Activated B cell treated with CpG ODN at 0.5 μM for 24 hours (primary cell): ENCODE measurements around the gene APC. TPM values are rescaled to one million over a fixed set of nuclear protein-coding genes. Genes with fewer than 3 reads are reported as not detected.

ENCODE experiments used
- ATAC-seq: fragments of 200-7000 bp; cut with Tn5 transposase; one replicate; pipeline ENCODE4 v1.10.0; 2021; ENCODE audit warnings: low read depth, mild to moderate bottlenecking, moderate library complexity
- CTCF ChIA-PET: fragments of 350-600 bp; sonication (Branson Sonifier 250); formaldehyde crosslinking; loops from one replicate; lab custom pipeline; 2021; ENCODE audit warnings: antibody characterized with exemption; lab: Charles Lee
- POLR2A ChIA-PET: fragments of 350-600 bp; sonication (Branson Sonifier 250); formaldehyde crosslinking; loops from one replicate; lab custom pipeline; 2021; ENCODE audit warnings: antibody characterized with exemption; lab: Charles Lee
- DNase-seq: peaks from one replicate; pipeline ENCODE4 v3.0.0; 2022
- H3K27ac Mint-ChIP-seq: one replicate; pipeline ENCODE4 v1.8.0; 2020; ENCODE audit warnings: mixed read lengths
- H3K27me3 Mint-ChIP-seq: one replicate; pipeline ENCODE4 v1.8.0; 2021; ENCODE audit warnings: mixed read lengths
- H3K36me3 Mint-ChIP-seq: one replicate; pipeline ENCODE4 v1.8.0; 2021; ENCODE audit warnings: low read depth, mixed read lengths
- H3K4me1 Mint-ChIP-seq: one replicate; pipeline ENCODE4 v1.8.0; 2021; ENCODE audit warnings: mixed read lengths
- H3K4me3 Mint-ChIP-seq: one replicate; pipeline ENCODE4 v1.8.0; 2020; ENCODE audit warnings: mild to moderate bottlenecking, mixed read lengths
- H3K9me3 Mint-ChIP-seq: one replicate; pipeline ENCODE4 v1.8.0; 2020; ENCODE audit warnings: mixed read lengths
- CTCF ChIP-seq: fragments of 200-600 bp; IDR thresholded peaks from one replicate; pipeline ENCODE4 v1.8.0; 2022; ENCODE audit warnings: antibody characterized with exemption, mild to moderate bottlenecking
- intact Hi-C: fragments of 100-400 bp; cut with micrococcal nuclease; formaldehyde crosslinking; loops from one replicate; pipeline ENCODE4 v1.15.1; 2024
- total RNA-seq: library from RNA; stranded (reverse); gene quantifications from 2 replicates; pipeline ENCODE4 v1.2.3, GENCODE V29; 2022

The APC gene
- total RNA-seq, 1 donor from 2014 or later = 41.7 TPM

- H3K36me3 Mint-ChIP-seq = peaks cover 42% of the 10 kb centered on the region
- TF ChIP-seq CTCF = no peak
- no peaks in the 10 kb centered on the region for H3K27me3 Mint-ChIP-seq
- DNase-seq (no peak), ATAC-seq (no peak)
- ChIA-PET CTCF (interaction anchor here (0.7 kb wide), 1 partner anchor 53 kb away, joined by 4 read pairs; no protein-coding TSS in a partner anchor), POLR2A (no interaction called here)
- peaks cover 44% of the 10 kb centered on the region for H3K4me1 Mint-ChIP-seq
- H3K27ac Mint-ChIP-seq = peak overlapping the region; percentile 76
- intact Hi-C loops = no loop called here
- peak overlapping the region; percentile 39 for H3K4me3 Mint-ChIP-seq
- H3K9me3 Mint-ChIP-seq = no peaks in the 10 kb centered on the region
These were observed 57.7 kb downstream of the APC start for GRCh38 chr5:112795342-112795741.

DNA sequence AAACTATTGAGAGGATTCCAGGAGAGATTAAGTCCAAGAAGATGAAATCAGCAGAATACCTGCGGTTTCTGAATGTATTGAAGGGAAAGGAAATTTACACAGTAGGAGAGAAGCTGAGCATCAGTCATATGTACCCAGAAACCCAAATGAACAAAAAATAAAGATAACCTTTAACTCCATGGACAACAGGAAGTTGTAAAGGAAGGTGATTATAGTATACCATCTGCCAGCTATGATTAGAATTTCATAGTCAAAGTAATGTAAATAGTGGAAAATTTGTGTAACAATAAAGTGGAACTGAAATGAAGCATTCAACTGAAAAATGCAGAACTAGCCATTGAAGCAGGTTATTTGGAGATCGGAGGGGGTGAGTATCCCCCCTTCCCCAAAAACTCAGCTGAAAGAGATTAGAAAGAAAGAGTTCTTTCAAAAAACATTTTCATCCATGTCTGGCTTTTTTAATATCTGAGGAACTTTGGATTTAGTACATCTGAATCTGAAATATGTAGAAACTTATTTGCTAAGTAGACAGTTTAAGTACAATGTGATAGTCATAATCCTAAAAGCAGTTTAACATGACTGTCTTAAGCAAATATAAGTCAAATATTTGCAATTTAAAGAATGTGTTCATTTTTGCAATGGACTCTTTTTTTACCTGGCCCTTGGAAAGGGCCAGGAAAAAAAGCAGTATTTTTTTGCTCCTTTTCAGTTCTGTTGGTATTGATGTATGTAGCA is 58.4 kb downstream of the APC start:
- POLR2A ChIA-PET = no interaction called here
- H3K36me3 Mint-ChIP-seq = peaks cover 46% of the 10 kb centered on the region

DNA sequence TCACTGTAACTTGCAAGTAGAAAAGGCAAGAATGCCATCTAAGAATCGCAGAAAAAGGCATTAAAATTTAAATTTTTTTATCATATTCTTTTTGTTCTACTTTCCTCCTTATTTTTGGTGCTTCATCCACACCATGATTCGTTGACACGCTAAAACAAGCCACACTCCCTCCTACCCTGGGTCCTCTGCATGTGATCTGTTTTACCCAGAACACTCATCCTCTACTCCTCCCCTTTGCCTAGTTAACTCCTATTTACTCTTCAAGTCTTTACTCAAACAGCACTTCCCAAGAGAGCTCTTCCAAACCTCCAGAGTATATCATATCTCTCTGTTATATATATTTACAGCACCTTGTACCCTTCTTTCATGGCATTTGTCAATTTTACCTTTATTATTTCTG is 62.0 kb downstream of the APC start:
- TF ChIP-seq CTCF = no peak
- peaks cover 31% of the 10 kb centered on the region for H3K4me1 Mint-ChIP-seq
- ATAC-seq (no peak), DNase-seq (no peak)
- H3K27me3 Mint-ChIP-seq = no peaks in the 10 kb centered on the region
- POLR2A ChIA-PET = no interaction called here
- H3K4me3 Mint-ChIP-seq = no peak overlapping the region
- intact Hi-C loops = no loop called here
- CTCF ChIA-PET = no interaction called here
- peaks cover 35% of the 10 kb centered on the region for H3K36me3 Mint-ChIP-seq
- no peaks in the 10 kb centered on the region for H3K9me3 Mint-ChIP-seq
- H3K27ac Mint-ChIP-seq = peak overlapping the region; percentile 10

More for the DNA sequence above, 58.4 kb downstream of the APC start:
- Mint-ChIP-seq H3K4me3 (peak overlapping the region; percentile 39), H3K27ac (peak overlapping the region; percentile 76), H3K4me1 (peaks cover 44% of the 10 kb centered on the region), H3K27me3 (no peaks in the 10 kb centered on the region), H3K9me3 (no peaks in the 10 kb centered on the region)
- DNase-seq (no peak), ATAC-seq (peak; percentile 83)
- CTCF ChIA-PET = no interaction called here
- intact Hi-C loops = loop anchor here (2.0 kb wide), 1 partner anchor 127 kb away; the partner anchor contains the start of gene REEP5
- TF ChIP-seq CTCF = no peak

- no peak overlapping the region for H3K27ac Mint-ChIP-seq
- TF ChIP-seq CTCF = no peak
- H3K4me1 Mint-ChIP-seq = peaks cover 18% of the 10 kb centered on the region
- H3K27me3 Mint-ChIP-seq = no peaks in the 10 kb centered on the region
- intact Hi-C loops = no loop called here
- ATAC-seq (no peak), DNase-seq (no peak)
- ChIA-PET CTCF (no interaction called here), POLR2A (no interaction called here)
- H3K4me3 Mint-ChIP-seq = no peak overlapping the region
- H3K9me3 Mint-ChIP-seq = no peaks in the 10 kb centered on the region
- H3K36me3 Mint-ChIP-seq = peaks cover 39% of the 10 kb centered on the region
These were observed 63.2 kb downstream of the APC start for GRCh38 chr5:112800891-112801290.

DNA sequence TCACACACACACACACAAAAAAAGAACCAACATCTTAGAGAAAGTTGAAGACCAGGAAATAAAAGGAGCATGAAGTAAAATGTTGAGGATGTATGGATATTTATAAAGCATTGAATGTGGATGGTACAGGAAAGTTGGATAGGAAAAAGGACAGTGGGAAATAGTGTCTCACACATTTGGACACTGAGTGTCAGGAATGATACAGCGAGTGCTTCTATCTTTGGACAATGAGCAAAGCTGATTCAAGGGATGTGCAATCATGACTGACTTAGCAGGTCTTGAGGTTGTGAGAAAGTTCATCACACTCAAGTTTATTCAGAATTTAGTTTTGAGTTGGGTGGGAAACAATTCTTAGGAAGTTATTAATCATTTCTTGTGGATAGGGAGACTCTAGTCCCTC is 73.3 kb downstream of the APC start:
- TF ChIP-seq CTCF = no peak
- ATAC-seq (no peak), DNase-seq (no peak)
- Mint-ChIP-seq H3K27me3 (no peaks in the 10 kb centered on the region), H3K4me1 (peaks cover 10% of the 10 kb centered on the region), H3K9me3 (no peaks in the 10 kb centered on the region), H3K36me3 (peaks cover 60% of the 10 kb centered on the region), H3K4me3 (no peak overlapping the region), H3K27ac (no peak overlapping the region)
- intact Hi-C loops = no loop called here
- ChIA-PET CTCF (no interaction called here), POLR2A (no interaction called here)
